Measurements from ENCODE around the gene TRPM1.

The TRPM1 gene

DNA sequence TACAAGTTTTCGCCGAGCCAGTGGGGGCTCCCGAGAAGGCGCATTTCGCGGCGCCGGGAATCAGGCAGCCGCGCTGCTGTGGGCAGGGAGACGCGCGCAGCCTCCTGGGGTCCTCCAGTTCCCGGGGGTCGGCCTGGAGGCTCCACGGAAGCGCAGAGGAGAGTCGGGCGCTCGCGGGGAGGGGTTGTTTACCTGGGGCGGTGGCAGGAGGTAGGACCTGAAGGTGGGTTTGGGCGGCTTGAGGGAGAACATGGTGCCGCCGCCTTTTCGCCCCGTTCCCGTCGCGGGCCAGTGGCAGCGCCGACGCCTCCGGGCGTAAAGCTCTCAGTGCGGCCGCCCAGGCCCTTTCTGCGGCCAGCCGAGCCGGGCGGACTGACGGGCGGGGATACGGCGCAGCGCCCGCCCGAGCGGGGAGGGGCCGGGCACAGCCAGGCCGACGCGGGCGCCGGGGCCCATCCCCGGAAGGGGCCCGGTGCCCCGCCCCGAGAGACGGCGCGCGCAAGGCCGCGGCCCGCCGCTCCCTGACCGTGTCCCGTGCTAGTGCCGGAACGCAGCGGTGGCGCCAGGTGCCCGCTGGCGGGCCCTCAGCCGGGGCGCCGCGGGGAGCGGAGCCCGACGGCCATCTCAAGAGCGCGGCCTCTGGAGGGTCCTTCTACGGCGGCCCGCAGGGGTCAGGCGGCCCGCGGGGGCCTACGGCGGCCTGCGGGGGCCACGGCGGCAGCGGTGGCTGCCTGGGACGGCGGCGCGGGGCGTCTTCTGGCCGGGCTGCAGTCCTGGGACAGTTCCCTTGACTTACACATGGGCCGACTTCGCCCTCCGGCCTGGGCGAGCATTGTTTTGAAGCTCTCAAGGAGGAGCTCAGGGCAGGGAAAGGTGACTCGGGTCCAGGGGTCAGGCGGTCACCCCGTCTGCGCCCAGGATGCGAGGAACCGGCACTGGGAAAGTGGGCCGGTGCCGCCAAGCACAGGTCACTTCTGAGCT is 110.0 kb downstream of the TRPM1 start, which contains the start of gene MTMR10:
Gene MTMR10 (minus strand): TSS at position 374 of the 981 bp plus-strand sequence. CDS start 122 bp downstream, at position 252.
- H3K4me3 ChIP-seq (replicated peaks in 1 of 2; ENCODE audit: low read depth in 2 of 2, low read length in 2 of 2), result peak within 1 kb of the TSS; percentile 88 to 92
- DNase-seq (ENCODE audit: low read depth in 2 of 2), result peak; percentile 75 to 90
- TF ChIP-seq, protein P1, sequence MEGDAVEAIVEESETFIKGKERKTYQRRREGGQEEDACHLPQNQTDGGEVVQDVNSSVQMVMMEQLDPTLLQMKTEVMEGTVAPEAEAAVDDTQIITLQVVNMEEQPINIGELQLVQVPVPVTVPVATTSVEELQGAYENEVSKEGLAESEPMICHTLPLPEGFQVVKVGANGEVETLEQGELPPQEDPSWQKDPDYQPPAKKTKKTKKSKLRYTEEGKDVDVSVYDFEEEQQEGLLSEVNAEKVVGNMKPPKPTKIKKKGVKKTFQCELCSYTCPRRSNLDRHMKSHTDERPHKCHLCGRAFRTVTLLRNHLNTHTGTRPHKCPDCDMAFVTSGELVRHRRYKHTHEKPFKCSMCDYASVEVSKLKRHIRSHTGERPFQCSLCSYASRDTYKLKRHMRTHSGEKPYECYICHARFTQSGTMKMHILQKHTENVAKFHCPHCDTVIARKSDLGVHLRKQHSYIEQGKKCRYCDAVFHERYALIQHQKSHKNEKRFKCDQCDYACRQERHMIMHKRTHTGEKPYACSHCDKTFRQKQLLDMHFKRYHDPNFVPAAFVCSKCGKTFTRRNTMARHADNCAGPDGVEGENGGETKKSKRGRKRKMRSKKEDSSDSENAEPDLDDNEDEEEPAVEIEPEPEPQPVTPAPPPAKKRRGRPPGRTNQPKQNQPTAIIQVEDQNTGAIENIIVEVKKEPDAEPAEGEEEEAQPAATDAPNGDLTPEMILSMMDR (IDR thresholded peaks at IDR 0.05; ENCODE audit: low read depth, low read length), result no peak

DNA sequence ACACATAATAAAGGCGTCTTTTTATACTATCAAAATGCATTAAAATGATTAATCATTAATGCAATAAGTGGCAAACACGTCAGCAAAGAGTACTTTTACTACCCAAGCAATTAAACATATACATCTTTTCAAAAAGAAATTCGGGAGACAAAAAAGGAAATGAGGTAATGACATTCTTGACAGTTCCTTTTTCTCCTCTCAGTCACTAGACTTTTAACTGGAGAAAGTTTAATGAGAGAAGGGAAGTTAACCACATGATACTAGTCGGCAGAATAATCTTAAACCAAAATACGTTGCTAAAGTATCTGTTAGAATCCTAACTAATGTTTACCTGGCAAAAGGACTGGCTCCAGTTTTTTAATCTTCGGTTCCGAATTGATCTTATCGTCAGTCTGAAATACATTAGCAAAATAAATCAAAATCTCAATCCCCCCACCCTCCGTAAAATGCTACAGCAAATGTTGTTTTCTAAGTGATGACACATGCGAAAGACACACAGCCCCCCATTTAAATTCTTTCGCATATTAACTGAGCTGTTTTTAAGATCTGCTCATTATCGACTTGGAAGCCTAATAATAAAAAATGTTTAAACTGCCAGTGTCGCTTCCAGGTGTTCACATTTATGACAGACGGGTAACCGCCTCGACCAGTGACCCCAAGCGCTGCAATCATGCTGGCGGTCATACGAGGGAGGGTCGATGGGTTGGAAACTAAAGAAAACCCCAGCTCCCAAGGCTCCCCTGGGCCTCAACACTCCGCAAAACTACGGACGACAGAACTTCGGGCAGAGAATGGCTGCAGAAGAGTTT is 110.9 kb downstream of the TRPM1 start:
- DNase-seq (ENCODE audit: low read depth in 2 of 2), result peak; percentile 21 to 41
- peak overlapping the region; percentile 88 to 92 for H3K4me3 ChIP-seq (replicated peaks in 1 of 2; ENCODE audit: low read depth in 2 of 2, low read length in 2 of 2)
- TF ChIP-seq, protein P1 (IDR thresholded peaks at IDR 0.05; ENCODE audit: low read depth, low read length), result no peak

DNA sequence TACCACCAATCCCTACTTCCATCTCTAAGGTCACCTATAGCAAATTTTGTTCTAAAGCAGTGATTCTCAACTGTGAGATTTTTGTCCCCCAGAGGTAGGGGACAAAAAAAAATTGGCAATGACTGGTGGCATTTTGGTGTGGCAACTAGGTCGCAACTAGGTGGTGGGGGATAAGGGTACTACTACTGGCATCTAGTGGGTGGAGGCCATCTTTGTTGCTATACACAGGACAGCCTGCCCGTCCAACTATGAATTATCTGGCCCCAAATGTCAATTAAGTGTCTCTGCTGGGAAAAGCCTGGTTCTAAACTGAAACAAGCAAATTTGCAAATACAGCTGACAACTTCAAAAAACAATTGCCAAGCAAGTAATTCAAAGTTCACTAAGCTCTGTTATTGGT is 111.5 kb downstream of the TRPM1 start:
- TF ChIP-seq, protein P1 (IDR thresholded peaks at IDR 0.05; ENCODE audit: low read depth, low read length), result no peak
- H3K4me3 ChIP-seq (replicated peaks in 1 of 2; ENCODE audit: low read depth in 2 of 2, low read length in 2 of 2), result peak overlapping the region; percentile 88 to 92
- DNase-seq (ENCODE audit: low read depth in 2 of 2), result no peak

DNA sequence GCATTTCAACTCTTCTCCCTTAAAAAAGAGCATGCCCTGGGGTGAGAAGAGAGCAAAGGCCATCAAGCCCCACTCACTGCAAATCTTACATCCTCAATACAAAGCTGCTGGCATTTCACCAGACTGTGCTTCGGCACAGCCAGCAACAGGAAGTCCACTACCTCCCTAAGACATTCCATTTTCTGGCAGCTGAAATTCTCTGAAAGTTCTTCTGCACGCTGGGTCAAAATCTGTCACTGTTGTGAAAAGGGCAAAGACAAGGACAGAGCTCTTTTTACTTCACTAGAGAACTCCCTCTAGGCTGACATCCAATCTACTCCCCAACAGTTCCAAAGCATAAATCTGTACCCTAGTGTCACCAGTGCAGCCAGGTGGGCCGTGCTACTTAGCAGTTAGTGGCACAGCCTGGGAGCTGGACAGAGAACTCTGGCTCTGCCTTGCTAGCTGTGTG is 116.4 kb downstream of the TRPM1 start:
- no peak overlapping the region for H3K4me3 ChIP-seq (replicated peaks in 1 of 2; ENCODE audit: low read depth in 2 of 2, low read length in 2 of 2)
- DNase-seq (ENCODE audit: low read depth in 2 of 2), result peak; percentile 48 to 65
- TF ChIP-seq, protein P1 (IDR thresholded peaks at IDR 0.05; ENCODE audit: low read depth, low read length), result no peak

DNA sequence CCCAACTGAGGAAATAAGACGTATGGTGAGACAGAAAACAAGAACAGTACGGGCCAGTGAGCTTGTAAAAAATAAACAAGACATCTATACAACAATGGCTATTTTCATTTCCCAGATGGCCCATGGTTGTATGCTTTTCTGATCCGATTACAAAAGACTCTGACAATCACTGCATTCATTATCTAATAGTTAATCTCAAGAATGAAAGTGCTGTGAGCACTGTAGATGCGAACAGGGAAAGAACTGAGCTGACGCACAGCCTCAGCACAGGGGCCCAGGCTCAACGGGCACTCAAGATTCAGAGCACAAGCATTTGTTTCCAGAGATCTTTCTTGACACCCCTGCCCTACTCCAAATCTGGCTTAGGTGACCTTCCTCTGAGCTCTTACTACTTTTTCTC is 117.0 kb downstream of the TRPM1 start:
- TF ChIP-seq, protein P1 (IDR thresholded peaks at IDR 0.05; ENCODE audit: low read depth, low read length), result no peak
- no peak overlapping the region for H3K4me3 ChIP-seq (replicated peaks in 1 of 2; ENCODE audit: low read depth in 2 of 2, low read length in 2 of 2)
- no peak for DNase-seq (ENCODE audit: low read depth in 2 of 2)

DNA sequence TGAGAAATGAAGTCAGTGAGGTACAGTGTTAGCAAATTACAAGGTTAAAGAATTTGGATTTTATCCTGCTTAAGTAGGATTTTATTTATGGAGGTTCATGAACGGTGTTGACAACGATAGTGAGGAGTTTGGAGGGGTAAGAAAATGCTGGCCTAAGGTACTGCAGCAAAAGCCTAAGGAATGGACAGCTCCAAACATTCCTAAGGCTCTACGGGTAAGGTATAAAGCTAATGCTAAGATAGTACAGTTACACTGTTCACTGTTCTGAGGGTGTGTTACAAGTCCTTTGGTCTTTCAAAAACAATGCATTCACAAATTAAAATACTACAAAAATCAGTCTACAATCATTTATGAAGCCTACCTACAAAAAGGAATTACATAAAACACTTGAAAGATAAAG is 117.4 kb downstream of the TRPM1 start:
- H3K4me3 ChIP-seq (replicated peaks in 1 of 2; ENCODE audit: low read depth in 2 of 2, low read length in 2 of 2), result no peak overlapping the region
- TF ChIP-seq, protein P1 (IDR thresholded peaks at IDR 0.05; ENCODE audit: low read depth, low read length), result no peak
- DNase-seq (ENCODE audit: low read depth in 2 of 2), result no peak
